Measurements from ENCODE around the gene SMAD6. TPM values are rescaled to one million over a fixed set of nuclear protein-coding genes. Genes with fewer than 3 reads are reported as not detected.

SMAD6 gene
- total and polyA plus RNA-seq, 2 experiments from 2014 or later = 26.6 to 35.4 TPM

GRCh38 chr15:66825731-66826130 lies 123.7 kb downstream of the SMAD6 start:
- no peak for DNase-seq (ENCODE audit: low spot score)
- no peaks in the 10 kb centered on the region for H3K9me3 ChIP-seq (ENCODE audit: low read depth)
- H3K27me3 ChIP-seq = no peaks in the 10 kb centered on the region
- WGBS (ENCODE audit: low lambda C conversion rate, missing lambda C conversion rate) = 92% methylated on average over 7 of the region's 7 CpGs
- no peak overlapping the region for H3K27ac ChIP-seq
- TF ChIP-seq EZH2 (IDR thresholded peaks at IDR 0.05; ENCODE audit: borderline replicate concordance) (no peak), EZH2phosphoT487 (IDR thresholded peaks at IDR 0.05; ENCODE audit: low read depth, severe bottlenecking, unreplicated experiment) (no peak), CTCF (IDR thresholded peaks at IDR 0.05; ENCODE audit: poor library complexity) (no peak)
- H3K9me2 ChIP-seq (replicated peaks; ENCODE audit: insufficient read depth) = no peaks in the 10 kb centered on the region
- peaks cover 6% of the 10 kb centered on the region for H3K4me1 ChIP-seq (ENCODE audit: insufficient read depth)
- H2AFZ ChIP-seq = no peak overlapping the region
- H3K4me3 ChIP-seq = no peak overlapping the region
- no peaks in the 10 kb centered on the region for H3K79me2 ChIP-seq
- H3K36me3 ChIP-seq (replicated peaks; ENCODE audit: insufficient read depth, low read depth) = no peaks in the 10 kb centered on the region
- H4K20me1 ChIP-seq (ENCODE audit: insufficient read depth, poor library complexity, severe bottlenecking) = no peaks in the 10 kb centered on the region
- H3K4me2 ChIP-seq = no peak overlapping the region

GRCh38 chr15:66826507-66826906 lies 124.5 kb downstream of the SMAD6 start:
- 88% methylated on average over 3 of the region's 3 CpGs for WGBS (ENCODE audit: low lambda C conversion rate, missing lambda C conversion rate)
- no peak for TF ChIP-seq CTCF (IDR thresholded peaks at IDR 0.05; ENCODE audit: poor library complexity)
- TF ChIP-seq EZH2 (IDR thresholded peaks at IDR 0.05; ENCODE audit: borderline replicate concordance) = no peak
- TF ChIP-seq EZH2phosphoT487 (IDR thresholded peaks at IDR 0.05; ENCODE audit: low read depth, severe bottlenecking, unreplicated experiment) = no peak

DNA sequence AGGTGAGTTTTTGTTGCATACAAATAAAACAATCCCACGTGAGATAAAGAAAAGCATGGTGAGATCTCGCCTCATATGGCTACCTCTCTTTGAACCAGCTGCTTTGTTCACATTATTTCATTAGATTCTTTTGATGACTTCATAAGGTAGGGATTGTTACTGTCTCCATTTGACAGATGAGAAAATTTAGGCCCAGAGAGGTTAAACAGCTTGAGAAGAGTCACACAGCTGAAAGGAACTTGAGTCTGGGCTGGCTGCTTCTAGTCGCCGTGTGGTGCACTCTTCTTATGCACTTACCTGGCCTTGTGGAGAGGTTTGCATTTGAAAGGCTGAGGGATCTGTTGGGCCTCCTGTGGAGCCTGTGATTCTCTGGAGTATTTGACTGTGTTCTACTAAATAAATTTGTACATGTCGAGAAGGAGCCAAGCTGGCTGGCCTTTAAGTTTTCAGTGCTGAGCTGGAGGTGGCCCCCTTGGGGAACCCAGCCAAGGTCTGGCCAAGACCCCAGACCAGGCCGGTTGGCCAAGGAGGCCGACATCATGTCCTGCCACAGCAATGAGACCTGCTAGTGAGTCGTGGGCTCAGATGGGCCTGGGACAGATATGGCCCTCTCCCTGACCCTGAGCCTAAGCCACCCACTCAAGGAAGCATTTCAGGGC lies 125.1 kb downstream of the SMAD6 start:
- no peak overlapping the region for H3K27ac ChIP-seq
- no peaks in the 10 kb centered on the region for H3K79me2 ChIP-seq
- H3K4me1 ChIP-seq (ENCODE audit: insufficient read depth) = no peaks in the 10 kb centered on the region
- H3K27me3 ChIP-seq = no peaks in the 10 kb centered on the region
- DNase-seq (ENCODE audit: low spot score) = no peak
- TF ChIP-seq CTCF (IDR thresholded peaks at IDR 0.05; ENCODE audit: poor library complexity) = no peak
- no peak for TF ChIP-seq EZH2phosphoT487 (IDR thresholded peaks at IDR 0.05; ENCODE audit: low read depth, severe bottlenecking, unreplicated experiment)
- TF ChIP-seq EZH2 (IDR thresholded peaks at IDR 0.05; ENCODE audit: borderline replicate concordance) = no peak
- H3K36me3 ChIP-seq (replicated peaks; ENCODE audit: insufficient read depth, low read depth) = no peaks in the 10 kb centered on the region
- H3K4me2 ChIP-seq = no peak overlapping the region
- no peaks in the 10 kb centered on the region for H3K9me3 ChIP-seq (ENCODE audit: low read depth)
- H3K9me2 ChIP-seq (replicated peaks; ENCODE audit: insufficient read depth) = no peaks in the 10 kb centered on the region
- no peak overlapping the region for H3K4me3 ChIP-seq
- no peaks in the 10 kb centered on the region for H4K20me1 ChIP-seq (ENCODE audit: insufficient read depth, poor library complexity, severe bottlenecking)
- 84% methylated on average over 8 of the region's 8 CpGs for WGBS (ENCODE audit: low lambda C conversion rate, missing lambda C conversion rate)
- no peak overlapping the region for H2AFZ ChIP-seq

More at GRCh38 chr15:66826507-66826906, 124.5 kb downstream of the SMAD6 start:
- H3K79me2 ChIP-seq = no peaks in the 10 kb centered on the region
- H3K9me3 ChIP-seq (ENCODE audit: low read depth) = no peaks in the 10 kb centered on the region
- no peaks in the 10 kb centered on the region for H3K27me3 ChIP-seq
- no peaks in the 10 kb centered on the region for H3K9me2 ChIP-seq (replicated peaks; ENCODE audit: insufficient read depth)
- DNase-seq (ENCODE audit: low spot score) = no peak
- no peaks in the 10 kb centered on the region for H4K20me1 ChIP-seq (ENCODE audit: insufficient read depth, poor library complexity, severe bottlenecking)
- H3K4me3 ChIP-seq = no peak overlapping the region
- no peak overlapping the region for H3K27ac ChIP-seq
- peaks cover under 1% of the 10 kb centered on the region for H3K4me1 ChIP-seq (ENCODE audit: insufficient read depth)
- no peak overlapping the region for H3K4me2 ChIP-seq
- H2AFZ ChIP-seq = no peak overlapping the region
- no peaks in the 10 kb centered on the region for H3K36me3 ChIP-seq (replicated peaks; ENCODE audit: insufficient read depth, low read depth)

Measured in hepatocyte (in vitro differentiated cells).